IMR-90 (cell line): ENCODE data around the gene IFNG-AS1. TPM values are rescaled to one million over a fixed set of nuclear protein-coding genes. Genes with fewer than 3 reads are reported as not detected.

Source experiments
- ATAC-seq: fragments of 200-7000 bp; cut with Tn5 transposase; 2 replicates; pipeline ENCODE4 v1.9.1; 2020; ENCODE audit warnings: low read depth, mild to moderate bottlenecking, moderate library complexity
- BruUV-seq: library from RNA; stranded (reverse); fragments of 400-500 nt; replicated peaks from 2 replicates; lab custom pipeline; 2021; lab: Mats Ljungman, UMichigan
- CTCF ChIA-PET: fragments of 300-600 bp; formaldehyde crosslinking; extraction: SDS; loops from one replicate; lab custom pipeline; 2021; ENCODE audit warnings: antibody characterized with exemption; lab: Yijun Ruan, JAX
- POLR2A ChIA-PET: fragments of 300-600 bp; sonication (Branson Sonifier 250); formaldehyde crosslinking; loops from one replicate; lab custom pipeline; 2022; ENCODE audit warnings: antibody characterized with exemption; ENCODE audit not compliant: unreplicated experiment; lab: Charles Lee
- DNase-seq: peaks from one replicate; pipeline ENCODE4 v3.0.0; 2013
- H2AFZ ChIP-seq: replicated peaks from 2 replicates; pipeline ENCODE3; 2013; ENCODE audit warnings: low read length, mild to moderate bottlenecking; ENCODE audit not compliant: poor library complexity
- H2AK5ac ChIP-seq: 2 replicates; pipeline ENCODE4 v1.6.1; 2013; ENCODE audit warnings: low read depth, low read length, inconsistent platforms
- H2AK9ac ChIP-seq: replicated peaks from 2 replicates; pipeline ENCODE3; 2013; ENCODE audit warnings: mild to moderate bottlenecking, low read depth, low read length, moderate library complexity; ENCODE audit not compliant: poor library complexity
- H2BK120ac ChIP-seq: 2 replicates; pipeline ENCODE4 v1.6.1; 2013; ENCODE audit warnings: low read depth, low read length, inconsistent platforms
- H2BK15ac ChIP-seq: 3 replicates; pipeline ENCODE4 v1.6.1; 2013; ENCODE audit warnings: low read depth, low read length, inconsistent platforms
- H2BK20ac ChIP-seq: 2 replicates; pipeline ENCODE4 v1.6.1; 2013; ENCODE audit warnings: low read depth, mild to moderate bottlenecking, inconsistent platforms, low read length, moderate library complexity
- H2BK5ac ChIP-seq: 2 replicates; pipeline ENCODE4 v1.6.1; 2013; ENCODE audit warnings: mild to moderate bottlenecking, low read depth, low read length, inconsistent platforms; ENCODE audit not compliant: poor library complexity, severe bottlenecking
- H3K14ac ChIP-seq: replicated peaks from 2 replicates; pipeline ENCODE4 v1.6.1; 2013; ENCODE audit warnings: low read depth, low read length, inconsistent platforms
- H3K18ac ChIP-seq: 2 replicates; pipeline ENCODE4 v1.6.1; 2013; ENCODE audit warnings: low read depth, low read length, control low read depth
- H3K23ac ChIP-seq: 2 replicates; pipeline ENCODE4 v1.6.1; 2013; ENCODE audit warnings: low read depth, low read length, inconsistent platforms
- H3K27ac ChIP-seq: 2 replicates; pipeline ENCODE4 v1.5.1; 2013; ENCODE audit warnings: mild to moderate bottlenecking, control low read depth, low read length; ENCODE audit not compliant: insufficient read depth
- H3K27me3 ChIP-seq: 2 replicates; pipeline ENCODE4 v1.6.1; 2013; ENCODE audit warnings: low read length; ENCODE audit not compliant: control insufficient read depth, insufficient read depth
- H3K36me3 ChIP-seq: 2 replicates; pipeline ENCODE4 v1.6.1; 2013; ENCODE audit warnings: low read length, mixed read lengths; ENCODE audit not compliant: control insufficient read depth, insufficient read depth
- H3K4ac ChIP-seq: 2 replicates; pipeline ENCODE4 v1.6.1; 2013; ENCODE audit warnings: low read depth, low read length, inconsistent platforms
- H3K4me1 ChIP-seq: 2 replicates; pipeline ENCODE4 v1.6.1; 2013; ENCODE audit warnings: low read length, mixed read lengths; ENCODE audit not compliant: control insufficient read depth, insufficient read depth
- H3K4me2 ChIP-seq: 2 replicates; pipeline ENCODE4 v1.6.1; 2013; ENCODE audit warnings: low read depth, mild to moderate bottlenecking, control low read depth, low read length, moderate library complexity
- H3K4me3 ChIP-seq: 2 replicates; pipeline ENCODE4 v1.5.1; 2013; ENCODE audit warnings: low read depth, mild to moderate bottlenecking, control low read depth, low read length, moderate library complexity; ENCODE audit not compliant: insufficient read depth
- H3K56ac ChIP-seq: 2 replicates; pipeline ENCODE4 v1.6.1; 2013; ENCODE audit warnings: low read length, inconsistent platforms; ENCODE audit not compliant: insufficient read depth; ENCODE audit errors: extremely low read depth
- H3K79me1 ChIP-seq, 2 experiments: 2 replicates each; pipeline ENCODE4 v1.6.1; 2013; ENCODE audit warnings: low read length in 2 of 2, inconsistent platforms in 1 of 2, low read depth in 1 of 2
- H3K9ac ChIP-seq: 2 replicates; pipeline ENCODE4 v1.6.1; 2013; ENCODE audit warnings: low read depth, low read length, control low read depth
- H3K9me1 ChIP-seq: 2 replicates; pipeline ENCODE4 v1.6.1; 2013; ENCODE audit warnings: low read length, inconsistent platforms; ENCODE audit not compliant: insufficient read depth
- H3K9me3 ChIP-seq: 2 replicates; pipeline ENCODE4 v1.6.1; 2013; ENCODE audit warnings: low read length; ENCODE audit not compliant: control insufficient read depth, insufficient read depth
- H4K20me1 ChIP-seq: 2 replicates; pipeline ENCODE4 v1.6.1; 2013; ENCODE audit warnings: low read length, inconsistent platforms; ENCODE audit not compliant: insufficient read depth
- H4K5ac ChIP-seq: 2 replicates; pipeline ENCODE4 v1.6.1; 2013; ENCODE audit warnings: mild to moderate bottlenecking, low read depth, low read length, control low read depth
- H4K8ac ChIP-seq, 2 experiments: 2 replicates each; pipeline ENCODE4 v1.6.1; 2013; ENCODE audit warnings: low read depth in 2 of 2, low read length in 2 of 2, control low read depth in 1 of 2, inconsistent platforms in 1 of 2
- H4K91ac ChIP-seq: 2 replicates; pipeline ENCODE4 v1.6.1; 2013; ENCODE audit warnings: low read depth, low read length, inconsistent platforms; ENCODE audit not compliant: insufficient read depth
- BHLHE40 ChIP-seq: fragments of 150-350 bp; IDR thresholded peaks from 2 replicates; pipeline ENCODE4 v1.6.1; 2016; ENCODE audit warnings: mild to moderate bottlenecking, low read depth, low read length
- CEBPB ChIP-seq: IDR thresholded peaks from 2 replicates; pipeline ENCODE4 v1.6.1; 2012; ENCODE audit warnings: low read depth, low read length, improper control_type of control experiment
- FOS ChIP-seq: fragments of 150-350 bp; IDR thresholded peaks from 2 replicates; pipeline ENCODE4 v1.6.1; 2016; ENCODE audit warnings: low read depth, low read length
- MAFK ChIP-seq: IDR thresholded peaks from 2 replicates; pipeline ENCODE4 v1.6.1; 2012; ENCODE audit warnings: low read depth, low read length, improper control_type of control experiment
- MXI1 ChIP-seq: IDR thresholded peaks from 2 replicates; pipeline ENCODE4 v1.6.1; 2012; ENCODE audit warnings: low read depth, mild to moderate bottlenecking, low read length, moderate library complexity, borderline replicate concordance
- POLR2A ChIP-seq: IDR thresholded peaks from 2 replicates; pipeline ENCODE4 v1.6.1; 2012; ENCODE audit warnings: mild to moderate bottlenecking, low read depth, low read length
- RAD21 ChIP-seq: IDR thresholded peaks from 2 replicates; pipeline ENCODE4 v1.6.1; 2012; ENCODE audit warnings: low read length, improper control_type of control experiment
- RCOR1 ChIP-seq: IDR thresholded peaks from 2 replicates; pipeline ENCODE4 v1.6.1; 2012; ENCODE audit warnings: mild to moderate bottlenecking, low read length, improper control_type of control experiment; ENCODE audit not compliant: insufficient replicate concordance
- RFX5 ChIP-seq: IDR thresholded peaks from 2 replicates; pipeline ENCODE4 v1.8.0; 2012; ENCODE audit warnings: low read depth, mild to moderate bottlenecking, low read length, moderate library complexity
- SMC3 ChIP-seq: fragments of 150-350 bp; IDR thresholded peaks from 2 replicates; pipeline ENCODE4 v1.6.1; 2016; ENCODE audit warnings: low read depth, mild to moderate bottlenecking, antibody characterized with exemption, low read length, moderate library complexity
- USF2 ChIP-seq: fragments of 150-350 bp; IDR thresholded peaks from 2 replicates; pipeline ENCODE4 v1.6.1; 2017; ENCODE audit warnings: mild to moderate bottlenecking, antibody characterized with exemption, low read length, low read depth
- WGBS, 2 experiments: methylation state at CpG; one replicate each; pipeline versions ENCODE4 v1.1.5 to v1.1.7; 2013; ENCODE audit warnings: missing lambda C conversion rate in 2 of 2; ENCODE audit not compliant: insufficient read length in 1 of 2; ENCODE audit errors: extremely low coverage in 2 of 2; 5-methylcytosine and 5-hydroxymethylcytosine counted together
- dilution Hi-C: fragments of 300-500 bp; cut with HindIII; formaldehyde crosslinking; loops from one replicate; pipeline ENCODE4 v1.14.3; 2018; ENCODE audit warnings: low sequenced_read_pairs; ENCODE audit not compliant: unreplicated experiment
- in situ Hi-C: fragments of 300-500 bp; cut with MboI; formaldehyde crosslinking; loops from 3 replicates; pipeline ENCODE4 v1.14.3; 2019; ENCODE audit warnings: low sequenced_read_pairs, inconsistent platforms, mixed read lengths
- intact Hi-C: fragments of 100-400 bp; cut with micrococcal nuclease; formaldehyde crosslinking; loops from 2 replicates; pipeline ENCODE4 v1.10.0; 2022
- polyA plus RNA-seq, 3 experiments: library from polyadenylated mRNA; depleted of rRNA; stranded (reverse); fragments of >200 nt; gene quantifications; 2 replicates each; pipeline ENCODE4 v1.2.3, GENCODE V29; 2012; ENCODE audit warnings: low replicate concordance in 1 of 3
- total RNA-seq: library from RNA; depleted of rRNA; stranded (reverse); fragments of >200 nt; gene quantifications from 2 replicates; pipeline ENCODE4 v1.2.3, GENCODE V29; 2012
- TF ChIP-seq, protein P1 (sequence below): fragments of 150-350 bp; IDR thresholded peaks from 2 replicates; pipeline ENCODE4 v1.6.1; 2016; ENCODE audit warnings: low read depth, mild to moderate bottlenecking, low read length, moderate library complexity, borderline replicate concordance

IFNG-AS1 gene
- total and polyA plus RNA-seq, 2 of the 4 experiments (the other 2 are of a cell fraction): not detected

DNA sequence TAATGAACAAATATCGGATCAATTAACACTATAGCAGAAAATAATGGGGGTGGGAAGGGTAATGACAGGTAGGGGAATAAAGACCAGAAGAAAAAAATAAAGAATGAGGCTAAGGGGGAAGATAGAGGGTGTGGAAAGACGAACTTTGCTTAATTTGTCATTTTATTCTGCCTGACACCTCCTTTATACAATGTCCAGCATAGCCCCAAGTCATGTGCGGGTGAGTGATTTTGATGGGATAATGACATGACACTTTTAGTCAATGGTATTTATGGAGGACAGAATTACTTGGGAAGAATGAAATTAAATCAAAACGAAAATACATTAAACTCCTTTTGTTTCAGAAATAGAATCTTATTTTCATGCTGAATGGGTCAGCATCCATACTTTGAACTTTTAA lies 20.5 kb upstream of the IFNG-AS1 start:
- WGBS, 2 experiments: no CpG with 5 or more reads among the region's 4 CpGs
- Histone ChIP-seq H3K79me1 (no peaks in the 10 kb centered on the region), H3K14ac (no peak overlapping the region), H4K8ac (no peak overlapping the region), H4K91ac (no peak overlapping the region), H2AFZ (no peak overlapping the region), H4K5ac (no peak overlapping the region), H3K9ac (no peak overlapping the region), H3K4me2 (no peak overlapping the region), H2BK15ac (no peak overlapping the region), H2BK20ac (no peak overlapping the region), H2AK5ac (no peak overlapping the region), H3K9me3 (no peaks in the 10 kb centered on the region), H3K18ac (no peak overlapping the region), H3K23ac (no peak overlapping the region), H3K4ac (no peak overlapping the region), H3K4me3 (no peak overlapping the region), H3K4me1 (no peaks in the 10 kb centered on the region), H3K27me3 (peaks cover 12% of the 10 kb centered on the region), H2BK5ac (no peak overlapping the region), H3K36me3 (no peaks in the 10 kb centered on the region), H3K27ac (no peak overlapping the region), H2BK120ac (no peak overlapping the region), H2AK9ac (no peak overlapping the region), H3K9me1 (no peaks in the 10 kb centered on the region), H4K20me1 (no peaks in the 10 kb centered on the region), H3K56ac (no peak overlapping the region)
- dilution Hi-C loops (no loop called here), in situ Hi-C loops (no loop called here), intact Hi-C loops (no loop called here)
- no TSS peak for BruUV-seq
- POLR2A ChIA-PET: no interaction called here
- DNase-seq (no peak), ATAC-seq (no peak)
- CTCF ChIA-PET: no interaction called here
- TF ChIP-seq RFX5 (no peak), RAD21 (no peak), MAFK (no peak), CEBPB (no peak), USF2 (no peak), POLR2A (no peak), MXI1 (no peak), BHLHE40 (no peak), FOS (no peak), SMC3 (no peak), RCOR1 (no peak)
- TF ChIP-seq, protein P1, sequence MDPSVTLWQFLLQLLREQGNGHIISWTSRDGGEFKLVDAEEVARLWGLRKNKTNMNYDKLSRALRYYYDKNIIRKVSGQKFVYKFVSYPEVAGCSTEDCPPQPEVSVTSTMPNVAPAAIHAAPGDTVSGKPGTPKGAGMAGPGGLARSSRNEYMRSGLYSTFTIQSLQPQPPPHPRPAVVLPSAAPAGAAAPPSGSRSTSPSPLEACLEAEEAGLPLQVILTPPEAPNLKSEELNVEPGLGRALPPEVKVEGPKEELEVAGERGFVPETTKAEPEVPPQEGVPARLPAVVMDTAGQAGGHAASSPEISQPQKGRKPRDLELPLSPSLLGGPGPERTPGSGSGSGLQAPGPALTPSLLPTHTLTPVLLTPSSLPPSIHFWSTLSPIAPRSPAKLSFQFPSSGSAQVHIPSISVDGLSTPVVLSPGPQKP: no peak
